AG09309 (cell line): ENCODE results near the gene ZNF746.
"Not testable (repeated sequence)": the region's sequence is repeated elsewhere in the genome, so short reads cannot be mapped to it uniquely, and the experiment has no call there.

ENCODE experiments used
- DNase-seq: peaks from one replicate; pipeline ENCODE4 v3.0.0-alpha.2; 2010; ENCODE audit warnings: low read depth
- H3K4me3 ChIP-seq: 2 replicates; pipeline ENCODE4 v1.5.1; 2011; ENCODE audit warnings: mild to moderate bottlenecking, low read depth, low read length, moderate library complexity; ENCODE audit not compliant: control insufficient read depth
- CTCF ChIP-seq: IDR thresholded peaks from 2 replicates; pipeline ENCODE4 v1.5.1; 2011; ENCODE audit warnings: mild to moderate bottlenecking, low read depth, low read length, inconsistent platforms; ENCODE audit not compliant: insufficient read depth, control insufficient read depth; ENCODE audit errors: missing control alignments

Gene ZNF746

DNA sequence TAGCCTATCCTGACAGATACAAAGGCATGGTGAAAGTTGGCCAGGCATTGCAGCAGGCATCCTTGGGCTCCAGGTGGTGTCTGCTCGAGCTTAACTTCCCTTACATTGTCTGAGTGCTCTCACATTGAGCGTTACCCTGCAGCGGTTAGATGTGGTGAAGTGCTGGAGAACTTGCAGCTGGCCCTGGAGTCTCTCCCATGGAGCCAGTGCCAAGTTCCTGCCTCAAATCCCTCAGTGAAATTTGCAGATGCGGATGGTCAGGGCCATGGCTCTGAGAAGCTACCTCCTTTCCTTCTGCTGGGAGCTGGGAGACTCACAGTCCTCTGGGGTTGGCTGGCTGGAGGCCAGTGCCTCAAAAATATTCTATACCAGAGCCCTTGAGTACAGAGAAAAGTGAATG lies 3.3 kb upstream of the ZNF746 start:
- H3K4me3 ChIP-seq, result no peak overlapping the region
- DNase-seq, result no peak
- no peak for TF ChIP-seq CTCF

DNA sequence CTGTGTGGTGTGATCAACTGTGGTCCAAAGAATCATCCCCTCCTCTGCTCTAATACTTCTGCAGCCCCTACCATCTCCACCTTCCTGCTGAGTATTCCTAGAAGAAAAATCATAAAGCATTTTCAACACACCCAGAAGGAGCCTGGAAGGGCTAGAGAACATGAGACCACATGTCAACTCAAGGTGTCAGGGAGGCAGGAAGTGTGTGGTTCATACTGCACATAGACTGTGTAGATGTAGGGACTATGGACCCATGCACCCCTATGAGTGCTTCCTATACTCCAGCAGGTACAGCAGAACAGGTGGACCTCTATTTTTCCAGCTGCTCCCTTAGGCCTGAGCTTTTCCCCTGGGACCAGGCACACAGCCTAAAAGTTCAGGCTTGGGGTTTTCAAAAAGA lies 2.6 kb upstream of the ZNF746 start:
- DNase-seq, result no peak
- no peak for TF ChIP-seq CTCF
- no peak overlapping the region for H3K4me3 ChIP-seq

GRCh38 chr7:149498811-149499210 lies 1.2 kb upstream of the ZNF746 start:
- TF ChIP-seq CTCF, result no peak
- no peak overlapping the region for H3K4me3 ChIP-seq
- DNase-seq, result no peak

DNA sequence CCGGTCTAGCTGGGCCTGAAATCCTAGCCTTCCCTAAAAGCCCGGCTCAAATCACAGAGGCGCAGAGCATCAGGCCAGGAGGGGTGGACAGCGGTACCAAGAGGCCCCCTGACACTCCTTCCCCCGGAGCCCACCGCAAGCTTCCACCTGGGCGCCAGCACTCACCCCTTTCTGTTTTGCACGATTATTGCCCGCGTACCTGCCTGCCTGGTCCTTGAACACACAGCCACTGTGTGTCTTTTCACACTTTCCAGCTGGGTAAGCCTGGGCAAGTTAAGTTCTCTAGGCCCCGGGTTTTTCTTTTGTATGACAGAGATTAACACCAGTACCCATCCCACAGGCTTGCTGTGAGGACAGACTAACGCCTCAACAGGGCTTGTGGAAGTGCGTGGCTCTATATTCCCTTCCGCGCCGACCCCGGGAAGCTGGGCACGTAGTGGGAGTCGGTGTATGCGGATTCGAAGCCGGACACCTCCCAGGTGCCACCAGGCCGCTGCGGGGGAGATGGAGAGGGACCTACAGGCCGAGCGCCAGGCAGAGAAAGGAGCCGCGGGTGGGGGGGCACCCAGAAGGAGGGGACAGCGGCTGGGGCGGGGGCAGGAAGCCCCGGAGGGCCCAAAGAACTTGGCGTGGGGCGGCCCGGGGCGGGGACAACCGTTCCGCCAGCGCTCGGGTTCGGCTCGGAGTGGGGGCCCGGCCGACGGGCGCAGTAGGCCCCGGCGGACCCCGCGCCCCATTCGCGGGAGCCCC lies 792 bp downstream of the ZNF746 start:
- DNase-seq, result no peak
- peak overlapping the region; percentile 75 for H3K4me3 ChIP-seq
- TF ChIP-seq CTCF, result no peak

- TF ChIP-seq CTCF, result no peak
- DNase-seq, result peak; percentile 35
- H3K4me3 ChIP-seq, result peak overlapping the region; percentile 75
Measured at GRCh38 chr7:149495785-149496641, 1.6 kb downstream of the ZNF746 start.

- no peak overlapping the region for H3K4me3 ChIP-seq
- TF ChIP-seq CTCF, result no peak
- peak; percentile 33 for DNase-seq
Measured at GRCh38 chr7:149494738-149495368, 2.8 kb downstream of the ZNF746 start.

DNA sequence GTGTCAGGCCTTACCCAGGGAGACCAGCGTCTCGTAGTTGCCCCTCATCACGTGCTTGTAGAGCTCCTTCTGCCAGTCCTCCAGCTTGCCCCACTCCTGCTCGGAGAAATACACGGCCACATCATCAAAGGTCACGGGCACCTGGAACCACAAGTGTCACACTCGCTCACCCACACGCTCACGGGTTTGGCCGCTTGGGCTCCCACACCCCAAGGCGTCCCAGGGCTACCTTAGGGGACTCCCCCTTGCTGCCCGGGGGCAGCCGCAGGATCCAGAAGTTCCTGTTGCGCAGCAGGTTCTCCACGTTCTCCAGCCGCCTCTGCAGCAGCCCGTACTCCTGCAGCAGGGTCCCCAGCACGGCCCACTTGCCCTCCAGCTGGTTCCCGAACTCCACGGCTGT lies 3.6 kb downstream of the ZNF746 start:
- not testable (repeated sequence) for DNase-seq, H3K4me3 ChIP-seq
